Pancreas (tissue), 10 donors: Measurements from ENCODE around the gene AFAP1L2. TPM values are rescaled to one million over a fixed set of nuclear protein-coding genes. Genes with fewer than 3 reads are reported as not detected.

Experiments used
- ATAC-seq, 4 donors: fragments of 200-7000 bp; cut with Tn5 transposase; one replicate each; pipeline versions ENCODE4 v1.8.0 to v1.9.1; 2020; ENCODE audit warnings: mild to moderate bottlenecking in 4 of 4, moderate library complexity in 4 of 4
- DNase-seq, 6 donors: peaks; one replicate each; pipeline ENCODE4 v3.0.0-alpha.2; 2020
- FAIRE-seq: peaks from 2 replicates; lab custom pipeline; 2012; peaks lifted over from hg19 to GRCh38; lab: Jason Lieb, UNC
- H3K27ac ChIP-seq, 4 donors: fragments of 200-600 bp; sonication (generic); 1 replicate in 3 of 4; 2 replicates in 1 of 4; pipeline versions ENCODE4 v1.5.0 to v1.8.0; 2020
- H3K27me3 ChIP-seq, 4 donors: fragments of 200-600 bp; one replicate each; pipeline ENCODE4 v1.8.0; 2021
- H3K36me3 ChIP-seq, 3 donors: fragments of 200-600 bp; sonication (generic) in 1 of 3; one replicate each; pipeline versions ENCODE4 v1.5.0 to v1.8.0; 2020 to 2021
- H3K4me1 ChIP-seq, 3 donors: fragments of 200-600 bp; one replicate each; pipeline ENCODE4 v1.8.0; 2021
- H3K4me3 ChIP-seq, 4 donors: fragments of 200-600 bp; sonication (generic) in 2 of 4; one replicate each; pipeline versions ENCODE4 v1.5.0 to v1.8.0; 2020 to 2021
- H3K9me3 ChIP-seq, 4 donors: fragments of 200-600 bp; one replicate each; pipeline ENCODE4 v1.8.0; 2021
- CTCF ChIP-seq, 4 donors: fragments of 200-600 bp; sonication (generic) in 3 of 4; IDR thresholded peaks; one replicate each; pipeline versions ENCODE4 v1.5.0 to v1.8.0; 2021; ENCODE audit warnings: antibody characterized with exemption in 4 of 4
- WGBS, 2 donors: extraction: QIAGEN DNeasy Blood & Tissue Kit; methylation state at CpG; one replicate each; pipeline ENCODE4 v1.1.7; 2013; 5-methylcytosine and 5-hydroxymethylcytosine counted together
- intact Hi-C, 3 donors: fragments of 100-400 bp; cut with DNase I; formaldehyde crosslinking; loops; one replicate each; pipeline versions ENCODE4 v1.11.1 to v1.14.2; 2022
- polyA plus RNA-seq, 2 donors: library from polyadenylated mRNA; stranded (reverse); fragments of 200-250 nt; gene quantifications; one replicate each; pipeline ENCODE4 v1.2.3, GENCODE V29; 2013
- total RNA-seq, 6 donors: library from RNA; stranded (reverse); fragmentation: NEBNext Ultra II Directional in 4 of 6; extraction: Animal tissue kit (Norgen Biotek cat#: 25700) in 4 of 6; gene quantifications; one replicate each; pipeline versions ENCODE4 v1.2.1 to v1.2.4, GENCODE V29; 2021 to 2023
- donor health status: healthy with polysubstance abuse.
- donor health status: DM: no; HTN: no; CAD: no; lungs with moderate emphysema.
- donor health status: DM: no; HTN: no; CAD: no.
- donor health status: control.
- donor health status: control.
- donor health status: Bipolar disorder and iron deficiency.
- donor health status: DM: yes; HTN: yes; CAD: no.
- donor health status: DM: no; HTN: no; CAD: no.
- donor health status: DM: no; HTN: no; CAD: no.
- donor health status: DM: yes; HTN: yes; CAD: no.

Gene AFAP1L2
- total and polyA plus RNA-seq, 8 donors: 3.3 to 19.9 (median 5.3) TPM

- peak in 1 of 6 donors; percentile 34 for DNase-seq
- Histone ChIP-seq H3K9me3 (no peaks in the 10 kb centered on the region), H3K36me3 (no peaks in the 10 kb centered on the region), H3K27me3 (no peaks in the 10 kb centered on the region), H3K4me3 (no peak overlapping the region), H3K4me1 (no peaks in the 10 kb centered on the region), H3K27ac (no peak overlapping the region)
- no peak for TF ChIP-seq CTCF (IDR thresholded peaks at IDR 0.05)
- no peak for FAIRE-seq
- no peak for ATAC-seq
- intact Hi-C loops: loop anchor here in 1 of 3 donors (10.0 kb wide), 1 partner anchor 121 kb away; no protein-coding TSS in a partner anchor
- WGBS, 2 donors: 85 to 89% methylated on average over 11 of the region's 11 CpGs
Observed at GRCh38 chr10:114313866-114314265, 90.4 kb downstream of the AFAP1L2 start.

GRCh38 chr10:114313139-114313538 lies 91.2 kb downstream of the AFAP1L2 start:
- intact Hi-C loops: loop anchor here in 1 of 3 donors (10.0 kb wide), 1 partner anchor 122 kb away; no protein-coding TSS in a partner anchor
- WGBS, 2 donors: 92 to 93% methylated on average over 9 of the region's 9 CpGs
- Histone ChIP-seq H3K4me3 (no peak overlapping the region), H3K27me3 (no peaks in the 10 kb centered on the region), H3K4me1 (no peaks in the 10 kb centered on the region), H3K9me3 (no peaks in the 10 kb centered on the region), H3K36me3 (no peaks in the 10 kb centered on the region), H3K27ac (no peak overlapping the region)
- DNase-seq (peak in 1 of 6 donors; percentile 19), ATAC-seq (no peak), FAIRE-seq (no peak)
- TF ChIP-seq CTCF (IDR thresholded peaks at IDR 0.05): no peak

GRCh38 chr10:114311496-114312209 lies 92.6 kb downstream of the AFAP1L2 start:
- H3K36me3 ChIP-seq: no peaks in the 10 kb centered on the region
- H3K4me3 ChIP-seq: no peak overlapping the region
- no peak overlapping the region for H3K27ac ChIP-seq
- WGBS, 2 donors: 86 to 89% methylated on average over 13 of the region's 13 CpGs
- H3K4me1 ChIP-seq: no peaks in the 10 kb centered on the region
- no peak for FAIRE-seq
- H3K27me3 ChIP-seq: no peaks in the 10 kb centered on the region
- no peak for ATAC-seq
- no peak for TF ChIP-seq CTCF (IDR thresholded peaks at IDR 0.05)
- peak in 1 of 6 donors; percentile 22 for DNase-seq
- no peaks in the 10 kb centered on the region for H3K9me3 ChIP-seq
- intact Hi-C loops: loop anchor here in 1 of 3 donors (10.0 kb wide), 1 partner anchor 123 kb away; no protein-coding TSS in a partner anchor

- Histone ChIP-seq H3K4me1 (no peaks in the 10 kb centered on the region), H3K27ac (no peak overlapping the region), H3K9me3 (no peaks in the 10 kb centered on the region), H3K4me3 (no peak overlapping the region), H3K36me3 (no peaks in the 10 kb centered on the region), H3K27me3 (no peaks in the 10 kb centered on the region)
- intact Hi-C loops: loop anchor here in 1 of 3 donors (10.0 kb wide), 1 partner anchor 124 kb away; no protein-coding TSS in a partner anchor
- FAIRE-seq (no peak), DNase-seq (peak in 1 of 6 donors; percentile 18), ATAC-seq (no peak)
- TF ChIP-seq CTCF (IDR thresholded peaks at IDR 0.05): no peak
- WGBS, 2 donors: 72 to 78% methylated on average over 6 of the region's 6 CpGs
Observed at GRCh38 chr10:114311023-114311422, 93.3 kb downstream of the AFAP1L2 start.

GRCh38 chr10:114310346-114310745 lies 94.0 kb downstream of the AFAP1L2 start:
- FAIRE-seq (no peak), DNase-seq (peak in 1 of 6 donors; percentile 37), ATAC-seq (no peak)
- H3K4me3 ChIP-seq: no peak overlapping the region
- WGBS, 2 donors: 84 to 91% methylated on average over 10 of the region's 10 CpGs
- no peaks in the 10 kb centered on the region for H3K27me3 ChIP-seq
- intact Hi-C loops: loop anchor here in 1 of 3 donors (10.0 kb wide), 1 partner anchor 124 kb away; no protein-coding TSS in a partner anchor
- no peaks in the 10 kb centered on the region for H3K4me1 ChIP-seq
- no peaks in the 10 kb centered on the region for H3K9me3 ChIP-seq
- TF ChIP-seq CTCF (IDR thresholded peaks at IDR 0.05): no peak
- H3K36me3 ChIP-seq: no peaks in the 10 kb centered on the region
- no peak overlapping the region for H3K27ac ChIP-seq
